ENCODE results near the gene NTN3. TPM values are rescaled to one million over a fixed set of nuclear protein-coding genes. Genes with fewer than 3 reads are reported as not detected.
A peak's percentile ranks its signal among the peaks of the same experiment; 100 is the strongest.

The NTN3 gene
- total RNA-seq, 2 experiments from 2014 or later: not detected

GRCh38 chr16:2487517-2487842, 16.4 kb downstream of the NTN3 start:
- POLR2A ChIA-PET: interaction anchor here (1.1 kb wide), 1 partner anchor 9 kb away, joined by 3 read pairs; no protein-coding TSS in a partner anchor
- H3K27ac Mint-ChIP-seq: peak overlapping the region; percentile 48
- no peak for DNase-seq
- H3K36me3 Mint-ChIP-seq (ENCODE audit: low read depth): no peaks in the 10 kb centered on the region
- H3K27me3 Mint-ChIP-seq: no peaks in the 10 kb centered on the region
- CTCF ChIA-PET: interaction anchor here (1.2 to 2.1 kb wide), 4 partner anchors 13 to 58 kb away, joined by 3 to 10 read pairs (median 4); partner anchors contain the start of gene TBC1D24
- intact Hi-C loops (cut with micrococcal nuclease): no loop called here
- no peak for ATAC-seq
- H3K4me1 Mint-ChIP-seq (ENCODE audit: low read depth): peaks cover 21% of the 10 kb centered on the region
- peak overlapping the region; percentile 26 for H3K4me3 Mint-ChIP-seq
- H3K9me3 Mint-ChIP-seq: no peaks in the 10 kb centered on the region
- no peak for TF ChIP-seq CTCF (IDR thresholded peaks at IDR 0.05)

- Mint-ChIP-seq H3K9me3 (no peaks in the 10 kb centered on the region), H3K27me3 (no peaks in the 10 kb centered on the region), H3K36me3 (ENCODE audit: low read depth) (no peaks in the 10 kb centered on the region), H3K4me3 (no peak overlapping the region), H3K27ac (no peak overlapping the region), H3K4me1 (ENCODE audit: low read depth) (peaks cover 21% of the 10 kb centered on the region)
- CTCF ChIA-PET: interaction anchor here (1.2 to 2.1 kb wide), 3 partner anchors 13 to 58 kb away, joined by 4 to 10 read pairs (median 5); partner anchors contain the start of gene TBC1D24
- no peak for ATAC-seq
- POLR2A ChIA-PET: interaction anchor here (1.0 to 1.6 kb wide), 3 partner anchors 10 to 99 kb away, joined by 3 to 6 read pairs (median 3); partner anchors contain the start of gene TBC1D24
- no peak for TF ChIP-seq CTCF (IDR thresholded peaks at IDR 0.05)
- intact Hi-C loops (cut with micrococcal nuclease): no loop called here
- DNase-seq: no peak
These were observed 16.9 kb downstream of the NTN3 start for GRCh38 chr16:2487903-2488531.

GRCh38 chr16:2489581-2489980, 18.5 kb downstream of the NTN3 start:
- Mint-ChIP-seq H3K27ac (no peak overlapping the region), H3K27me3 (no peaks in the 10 kb centered on the region), H3K4me1 (ENCODE audit: low read depth) (peaks cover 21% of the 10 kb centered on the region), H3K4me3 (no peak overlapping the region), H3K36me3 (ENCODE audit: low read depth) (no peaks in the 10 kb centered on the region), H3K9me3 (no peaks in the 10 kb centered on the region)
- DNase-seq (no peak), ATAC-seq (no peak)
- CTCF ChIA-PET: no interaction called here
- TF ChIP-seq CTCF (IDR thresholded peaks at IDR 0.05): no peak
- POLR2A ChIA-PET: no interaction called here
- intact Hi-C loops (cut with micrococcal nuclease): no loop called here

- ATAC-seq (no peak), DNase-seq (no peak)
- no peak overlapping the region for H3K4me3 Mint-ChIP-seq
- H3K27me3 Mint-ChIP-seq: no peaks in the 10 kb centered on the region
- no peak overlapping the region for H3K27ac Mint-ChIP-seq
- ChIA-PET CTCF (interaction anchor here (2.2 kb wide), 1 partner anchor 11 kb away, joined by 8 read pairs; no protein-coding TSS in a partner anchor), POLR2A (no interaction called here)
- intact Hi-C loops (cut with micrococcal nuclease): no loop called here
- H3K4me1 Mint-ChIP-seq (ENCODE audit: low read depth): peaks cover 21% of the 10 kb centered on the region
- no peak for TF ChIP-seq CTCF (IDR thresholded peaks at IDR 0.05)
- no peaks in the 10 kb centered on the region for H3K36me3 Mint-ChIP-seq (ENCODE audit: low read depth)
- no peaks in the 10 kb centered on the region for H3K9me3 Mint-ChIP-seq
These were observed 19.4 kb downstream of the NTN3 start for GRCh38 chr16:2490190-2491105.
